Inferior parietal cortex (tissue), 1 donor: ENCODE data around the gene BHMT.
"Not testable (repeated sequence)": the region's sequence is repeated elsewhere in the genome, so short reads cannot be mapped to it uniquely, and the experiment has no call there.

Source experiments
- DNase-seq: peaks from one replicate; pipeline ENCODE4 v3.0.0-alpha.2; 2016; ENCODE audit errors: extremely low spot score

BHMT gene

DNA sequence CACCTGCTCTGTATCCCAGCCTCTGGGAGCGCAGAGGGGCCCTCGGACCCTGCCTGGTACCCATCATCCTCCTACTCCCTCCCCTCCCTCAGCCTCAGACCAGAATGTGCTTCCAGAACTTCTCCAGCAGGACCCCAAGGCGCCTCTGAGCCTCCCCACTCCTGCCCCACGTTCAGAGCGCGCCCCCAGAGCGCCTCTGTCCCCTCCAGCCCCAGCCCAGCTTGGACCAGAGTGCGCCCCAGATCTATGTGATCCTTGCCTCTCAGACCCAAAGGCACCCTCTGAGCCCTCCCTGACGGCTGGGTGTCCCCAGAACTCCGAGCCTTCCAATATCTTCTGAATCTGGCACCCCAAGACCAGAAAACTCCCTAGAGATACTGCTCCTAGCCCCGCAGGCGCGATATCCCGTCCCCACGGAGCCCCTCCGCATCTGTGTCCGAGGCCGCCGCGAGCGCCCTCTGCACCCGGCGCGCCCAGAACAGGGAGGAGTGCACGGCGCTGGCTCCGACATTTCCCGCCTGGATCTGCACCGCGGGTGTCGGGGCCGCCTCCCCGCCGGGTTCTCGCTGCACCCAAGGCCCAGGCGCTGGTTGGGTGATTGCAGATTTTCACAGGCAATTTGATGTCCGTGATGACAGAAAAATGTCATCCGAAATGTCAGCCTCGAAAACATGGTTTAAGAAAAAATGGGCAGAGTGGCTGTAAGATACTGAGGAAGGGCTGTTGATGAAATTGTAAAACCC lies 522 bp downstream of the BHMT start:
- DNase-seq: no peak

DNA sequence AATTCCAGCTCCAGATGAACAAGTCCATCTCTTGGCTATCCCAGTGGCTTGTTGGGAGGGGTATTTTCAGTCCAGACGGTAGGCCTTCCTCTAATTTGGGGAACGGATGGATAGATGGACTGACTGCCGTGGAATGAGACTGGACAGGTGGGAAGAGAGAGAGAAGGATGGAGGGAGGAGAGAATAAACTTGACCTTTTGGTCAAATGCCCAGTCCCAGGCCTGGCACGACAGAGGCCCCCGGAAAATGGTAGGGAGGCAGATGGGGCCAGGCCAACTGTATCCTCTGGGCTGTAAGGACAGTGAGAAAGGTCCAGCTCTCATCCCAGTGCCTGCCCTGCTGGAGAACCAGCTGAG lies 1.1 kb downstream of the BHMT start:
- DNase-seq: no peak

DNA sequence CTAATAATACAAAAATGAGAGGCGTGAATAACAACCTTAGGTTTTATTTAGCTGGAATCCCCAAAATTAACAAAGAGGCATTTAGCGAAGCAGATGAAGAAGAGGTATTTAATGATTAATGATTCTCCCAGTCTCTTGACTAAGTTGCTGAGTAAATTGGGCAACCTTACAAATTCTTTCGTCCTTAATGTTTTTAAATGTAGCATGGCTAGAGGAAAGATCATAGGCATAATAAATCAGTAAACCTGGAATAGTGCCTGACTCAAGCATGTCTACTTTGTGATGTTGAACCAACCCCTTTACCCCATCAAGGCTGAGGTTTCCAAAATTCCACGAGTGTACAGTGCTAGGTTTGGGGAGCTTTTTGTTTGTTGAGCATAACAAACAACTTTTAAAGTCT lies 7.9 kb downstream of the BHMT start:
- no peak for DNase-seq

DNA sequence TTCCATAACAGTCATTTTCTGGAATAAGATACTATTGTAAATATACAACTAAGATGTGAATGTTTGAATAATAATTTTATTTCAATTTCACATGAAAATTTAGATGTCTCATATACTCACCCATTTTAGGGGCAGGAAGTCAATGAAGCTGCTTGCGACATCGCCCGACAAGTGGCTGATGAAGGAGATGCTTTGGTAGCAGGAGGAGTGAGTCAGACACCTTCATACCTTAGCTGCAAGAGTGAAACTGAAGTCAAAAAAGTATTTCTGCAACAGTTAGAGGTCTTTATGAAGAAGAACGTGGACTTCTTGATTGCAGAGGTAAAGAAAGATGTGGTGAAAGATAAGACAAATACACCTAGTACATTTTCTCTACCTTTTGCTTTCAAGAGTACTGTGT lies 8.6 kb downstream of the BHMT start:
- DNase-seq: no peak

DNA sequence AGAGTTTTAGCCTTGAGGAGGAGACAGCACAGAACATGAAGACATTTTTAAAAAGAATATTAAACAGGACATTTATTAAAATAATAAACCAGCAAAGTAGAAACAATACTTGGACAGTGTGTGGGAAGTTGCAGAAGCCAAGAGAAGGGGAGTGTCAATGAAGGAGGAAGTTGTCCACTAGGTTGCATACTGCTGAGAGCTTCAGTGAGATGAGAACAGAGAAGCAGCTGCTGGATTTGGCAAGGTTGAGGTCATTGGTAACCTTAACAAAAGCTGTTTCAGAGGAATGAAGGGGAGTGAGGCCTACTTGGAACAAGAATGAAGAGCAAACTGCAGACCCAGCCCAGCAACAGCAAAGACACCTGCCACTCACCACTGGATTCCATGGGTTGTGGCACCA lies 11.4 kb downstream of the BHMT start:
- no peak for DNase-seq

DNA sequence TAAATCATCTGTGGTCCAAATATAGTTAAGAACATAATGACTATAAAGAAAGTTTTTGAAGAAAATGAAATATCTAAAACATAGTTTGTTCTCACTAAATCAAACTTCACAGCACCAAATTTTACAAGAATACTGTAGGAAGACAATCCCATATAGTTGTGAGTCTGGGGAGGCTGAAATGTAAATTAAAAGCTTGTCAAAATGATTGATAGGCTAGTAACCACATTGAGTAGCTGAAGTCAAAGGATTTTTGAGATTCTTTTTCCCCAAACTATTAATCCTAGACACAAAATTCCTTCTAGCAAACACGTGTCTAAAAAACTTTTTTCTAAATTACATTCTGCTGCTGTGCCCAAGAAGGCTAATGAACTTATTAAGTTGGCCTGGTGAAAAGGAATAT lies 13.0 kb downstream of the BHMT start:
- no peak for DNase-seq

DNA sequence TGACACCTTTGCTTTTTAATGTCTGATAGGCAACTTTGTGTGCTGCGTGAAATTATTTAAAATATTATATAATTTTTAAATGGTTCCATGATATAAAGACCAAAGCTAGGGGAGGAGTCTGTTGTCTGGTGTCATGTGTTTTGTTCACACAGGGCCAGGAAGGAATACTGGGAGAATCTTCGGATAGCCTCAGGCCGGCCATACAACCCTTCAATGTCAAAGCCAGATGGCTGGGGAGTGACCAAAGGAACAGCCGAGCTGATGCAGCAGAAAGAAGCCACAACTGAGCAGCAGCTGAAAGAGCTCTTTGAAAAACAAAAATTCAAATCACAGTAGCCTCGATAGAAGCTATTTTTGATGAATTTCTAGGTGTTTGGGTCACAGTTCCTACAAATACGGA lies 19.2 kb downstream of the BHMT start:
- no peak for DNase-seq

DNA sequence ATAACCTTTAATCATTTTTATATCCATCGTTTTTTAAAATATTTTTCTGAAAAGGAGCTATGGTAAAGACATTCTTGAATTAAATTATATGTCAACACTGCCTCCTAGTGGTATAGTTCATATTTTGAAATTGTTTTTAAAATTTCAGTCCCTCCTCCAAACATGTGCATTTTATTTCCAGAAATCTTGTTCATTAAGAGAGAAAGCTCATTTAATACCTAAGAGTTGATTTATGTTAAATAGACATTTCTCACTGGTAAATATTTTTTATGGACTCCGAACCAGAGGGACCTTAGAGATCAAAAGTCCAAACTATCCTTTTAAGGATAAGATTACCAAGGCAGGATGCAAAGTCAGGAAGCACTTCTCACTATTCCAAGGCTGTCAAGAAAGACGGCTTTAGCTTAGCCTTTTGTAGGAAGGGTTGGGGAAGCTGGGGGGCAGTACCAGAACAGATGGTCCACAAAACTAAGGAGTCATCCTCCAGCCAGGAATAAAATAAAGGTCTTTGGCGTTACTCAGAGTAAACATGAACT lies 21.6 kb downstream of the BHMT start:
- DNase-seq: peak; percentile 78

DNA sequence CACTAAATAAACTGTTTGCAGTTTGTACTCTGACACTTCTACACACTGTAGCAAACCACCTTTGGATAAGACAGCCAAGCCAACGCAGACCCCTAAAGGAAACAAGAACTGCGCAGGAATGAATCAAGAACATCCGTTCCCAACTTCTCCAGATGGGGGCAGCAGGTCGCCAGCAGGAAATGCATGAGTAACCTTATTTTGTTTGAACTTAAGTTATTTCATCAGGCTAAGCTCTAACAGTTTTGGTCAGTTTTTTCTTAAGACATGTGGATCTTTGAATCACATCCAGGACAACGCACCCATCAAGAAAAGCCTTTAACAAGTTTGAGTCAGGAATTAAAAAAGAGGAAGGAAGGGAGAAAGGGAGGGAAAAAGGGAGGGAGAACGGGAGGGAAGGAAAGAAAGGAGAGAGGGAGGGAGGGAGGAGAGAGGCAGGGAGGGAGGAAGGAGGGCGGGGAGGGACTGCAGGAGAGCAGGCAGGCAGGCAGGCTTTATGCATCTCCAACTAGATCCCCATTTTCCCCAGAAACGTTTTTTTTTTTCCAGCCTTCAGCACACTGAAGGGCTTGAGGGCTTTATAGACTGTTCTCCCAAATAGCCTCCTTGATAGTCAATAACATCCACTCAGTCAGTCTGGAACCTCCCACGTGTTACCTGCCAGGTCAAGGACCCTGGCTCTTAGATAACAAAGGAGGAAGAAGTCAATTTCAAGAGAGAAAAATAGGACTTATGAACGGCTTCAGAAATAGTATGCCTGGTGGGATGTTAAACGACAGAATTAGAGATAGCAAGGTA lies 22.2 kb downstream of the BHMT start:
- DNase-seq: peak; percentile 83

DNA sequence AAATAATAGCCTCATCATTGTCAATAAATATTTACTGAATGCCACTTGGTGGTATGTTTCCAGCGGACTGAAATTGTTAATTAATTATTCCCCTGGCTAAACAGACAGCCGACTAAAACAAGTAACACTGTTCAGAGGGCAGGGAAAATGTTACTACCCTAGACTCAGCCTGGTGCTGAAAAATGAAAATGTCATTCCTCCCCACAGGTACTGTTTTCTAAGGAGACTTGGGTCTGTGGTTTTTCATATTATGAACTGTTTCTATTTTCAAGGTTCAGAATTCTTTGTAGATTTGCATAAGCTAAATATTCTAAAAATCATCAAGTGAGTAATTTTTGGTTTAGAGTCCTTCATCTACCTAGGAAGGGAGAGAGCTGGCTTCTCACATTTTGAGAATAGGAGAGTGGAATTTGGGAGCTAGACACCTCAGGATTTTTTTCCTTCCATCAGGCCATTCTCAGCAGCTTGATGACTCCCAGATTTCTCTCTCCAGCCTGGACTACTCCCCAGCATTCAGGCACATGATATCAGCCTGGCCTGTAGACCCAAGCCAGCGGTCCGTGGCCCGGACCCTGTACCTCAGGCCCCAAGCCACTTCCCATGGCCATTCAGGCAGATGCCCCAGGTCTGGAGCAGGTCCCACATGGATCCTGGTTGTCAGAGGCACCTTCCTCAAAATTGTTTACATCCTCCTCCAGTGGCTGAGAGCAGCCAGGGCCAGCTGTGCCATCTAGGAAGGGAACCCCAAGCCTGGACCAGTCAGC lies 24.4 kb downstream of the BHMT start:
- no peak for DNase-seq

DNA sequence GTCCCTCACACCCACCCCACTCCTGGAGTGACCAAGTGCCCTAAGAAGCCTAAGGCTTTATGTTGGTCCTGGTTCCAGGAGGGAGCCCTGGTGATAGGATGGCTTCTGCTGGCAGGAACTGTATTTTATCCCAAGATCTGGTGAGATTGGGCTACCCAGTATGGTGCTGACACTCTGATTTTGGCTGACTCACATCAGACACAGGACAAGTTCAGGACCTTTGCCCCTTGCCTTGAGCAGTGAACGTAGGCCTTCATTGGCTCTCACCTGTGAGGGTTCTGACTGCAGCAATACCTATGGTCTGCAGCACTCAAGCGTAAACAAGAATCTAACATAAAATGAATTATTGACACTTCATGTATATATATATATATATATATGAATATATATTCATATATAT lies 25.0 kb downstream of the BHMT start:
- DNase-seq: no peak

DNA sequence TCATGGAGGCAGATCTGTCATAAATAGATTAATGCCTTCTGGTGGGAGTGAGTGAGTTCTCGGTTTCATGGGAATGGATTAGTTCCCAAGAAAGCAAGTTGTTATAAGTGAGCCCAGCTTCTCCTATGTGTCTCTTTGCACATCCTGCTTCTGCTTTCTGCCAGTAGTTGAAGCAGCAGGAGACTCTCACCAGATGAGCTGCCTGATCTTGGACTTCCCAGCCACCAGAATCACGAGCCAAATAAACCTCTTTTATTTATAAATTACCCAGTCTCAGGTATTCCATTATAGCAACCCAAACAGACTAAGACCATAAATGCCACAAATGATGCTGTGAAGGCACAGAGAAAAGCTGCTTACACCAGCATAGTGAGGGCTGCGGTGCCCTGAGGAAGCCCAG lies 28.9 kb downstream of the BHMT start:
- no peak for DNase-seq

DNA sequence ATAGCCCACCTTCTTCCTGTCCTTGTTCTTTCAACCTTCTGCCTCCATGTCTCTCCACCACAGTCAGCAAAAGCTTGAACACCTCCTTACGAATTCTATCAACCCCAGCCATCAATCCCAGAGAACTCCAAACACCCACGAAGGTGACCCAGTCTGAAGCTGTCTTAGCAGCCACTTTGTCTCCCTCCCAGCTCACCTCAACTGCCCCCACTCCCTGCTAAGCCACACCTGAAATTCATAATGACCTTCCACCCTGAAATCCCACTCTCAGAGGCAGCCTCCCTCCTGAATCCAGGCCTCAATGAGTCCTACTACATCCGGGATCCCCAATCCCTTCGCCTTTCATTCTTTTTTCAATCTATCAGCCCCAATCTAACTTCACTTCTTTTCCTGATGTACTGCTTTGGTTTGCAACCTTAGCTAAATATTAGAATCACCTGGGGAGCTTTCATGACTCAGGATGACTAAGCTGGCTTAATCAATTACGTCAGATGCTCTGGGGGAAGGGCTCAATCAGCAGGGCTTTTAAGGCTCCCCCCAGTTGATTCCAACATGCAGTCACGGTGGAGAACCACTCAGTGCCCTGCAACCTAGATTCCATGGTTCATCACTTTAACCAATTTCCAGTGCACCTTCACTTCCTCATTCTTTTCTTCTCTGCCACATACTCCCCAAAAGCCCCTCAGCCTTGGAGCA lies 32.2 kb downstream of the BHMT start:
- no peak for DNase-seq

DNA sequence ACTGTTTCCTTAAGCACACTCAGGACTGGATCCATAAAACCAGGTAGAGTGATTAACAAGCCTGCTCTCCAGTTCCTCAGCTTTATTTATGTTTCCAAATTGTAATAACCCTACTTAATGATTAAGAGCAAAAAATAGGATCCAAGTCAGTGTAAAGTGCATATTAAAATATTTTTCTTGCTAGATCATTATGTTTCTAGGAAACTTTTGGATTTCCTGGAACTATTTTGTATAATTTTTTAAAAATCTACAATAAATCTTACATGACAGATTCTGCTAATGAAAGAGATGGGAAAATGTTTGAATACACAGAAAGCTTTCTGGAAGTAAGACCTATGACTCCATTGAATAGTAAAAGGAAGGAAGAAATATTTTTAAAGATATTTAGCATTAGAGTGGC lies 35.5 kb downstream of the BHMT start:
- DNase-seq: no peak

DNA sequence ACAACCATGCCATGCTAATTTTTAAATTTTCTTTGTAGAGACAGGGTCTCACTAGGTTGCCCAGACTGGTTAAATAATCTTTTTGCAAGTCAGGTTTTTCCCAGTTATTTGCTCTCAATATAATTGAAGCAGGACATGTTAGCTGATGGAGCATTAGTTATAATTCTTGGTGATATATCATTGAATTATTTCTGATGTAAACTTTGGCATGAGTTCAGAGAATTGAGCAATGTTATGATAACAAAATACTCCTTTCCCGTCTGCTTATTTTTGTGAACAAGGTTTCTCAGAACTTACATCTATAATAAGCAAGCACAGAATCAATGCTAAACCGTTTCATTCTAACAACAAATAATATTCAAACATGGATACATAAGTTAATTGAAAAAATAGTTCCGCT lies 37.8 kb downstream of the BHMT start:
- DNase-seq: no peak

DNA sequence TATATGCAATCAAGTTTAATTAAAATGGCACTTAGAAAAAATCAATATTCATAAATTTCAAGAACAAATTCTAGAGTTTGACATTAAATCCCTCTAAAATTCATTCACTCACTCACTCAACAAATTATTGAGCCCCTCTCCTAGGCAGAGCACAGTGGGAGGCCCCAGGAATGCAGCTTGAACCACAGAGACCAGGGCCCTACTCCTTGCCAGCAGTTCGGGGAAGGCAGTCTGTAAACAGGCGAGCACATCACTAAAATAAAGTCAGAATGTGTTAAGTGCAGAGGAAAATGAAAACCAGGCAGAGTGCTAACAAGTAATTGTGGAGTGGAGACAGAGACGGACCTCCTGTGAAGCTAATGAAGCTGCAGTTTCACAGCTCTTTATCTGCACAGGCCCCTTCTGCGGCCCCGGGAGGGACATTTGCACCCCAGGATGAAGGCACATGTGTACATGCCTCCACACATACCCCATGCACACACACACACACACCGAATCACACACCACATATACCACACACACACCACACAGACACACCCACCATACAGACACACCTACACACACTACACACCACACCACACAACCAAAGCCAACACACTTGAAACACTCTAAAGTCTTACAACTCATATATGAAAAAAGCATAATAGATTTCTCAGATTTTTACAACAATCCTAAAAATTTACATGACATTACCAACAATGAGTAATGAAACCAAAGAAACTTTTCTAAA lies 40.5 kb downstream of the BHMT start:
- DNase-seq: no peak

DNA sequence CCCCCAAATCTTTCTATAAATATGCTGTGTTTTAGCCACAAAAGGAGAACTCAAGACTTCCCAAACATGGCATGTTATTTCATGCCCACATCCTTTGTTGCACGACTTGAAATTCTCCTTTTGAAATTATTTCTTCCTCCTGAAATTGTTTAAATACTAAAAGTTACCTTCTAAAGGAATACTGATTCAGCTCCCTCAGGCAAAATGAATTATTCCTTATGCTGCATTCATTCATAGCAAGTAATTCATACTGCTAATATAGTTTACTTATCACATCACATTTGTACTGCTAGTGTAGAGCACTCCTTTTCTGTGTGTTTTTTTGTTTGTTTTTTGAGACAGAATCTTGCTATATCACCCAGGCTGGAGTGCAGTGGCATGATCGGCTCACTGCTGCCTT lies 45.7 kb downstream of the BHMT start:
- no peak for DNase-seq

DNA sequence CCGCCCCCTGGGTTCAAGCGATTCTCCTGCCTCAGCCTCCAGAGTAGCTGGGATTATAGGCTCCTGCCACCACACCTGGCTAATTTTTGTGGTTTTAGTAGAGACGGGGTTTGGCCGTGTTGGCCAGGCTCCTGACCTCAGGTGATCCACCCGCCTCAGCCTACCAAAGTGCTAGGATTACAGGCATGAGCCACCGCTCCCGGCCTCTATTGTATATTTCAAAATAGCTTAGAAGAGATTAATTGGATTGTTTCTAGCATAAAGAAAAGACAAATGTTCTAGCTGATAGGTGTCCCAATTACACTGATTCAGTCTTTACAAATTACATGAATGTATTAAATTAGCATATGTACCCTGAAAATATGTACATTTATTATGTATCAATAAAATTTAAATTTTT lies 50.0 kb downstream of the BHMT start:
- DNase-seq: not testable (repeated sequence)

DNA sequence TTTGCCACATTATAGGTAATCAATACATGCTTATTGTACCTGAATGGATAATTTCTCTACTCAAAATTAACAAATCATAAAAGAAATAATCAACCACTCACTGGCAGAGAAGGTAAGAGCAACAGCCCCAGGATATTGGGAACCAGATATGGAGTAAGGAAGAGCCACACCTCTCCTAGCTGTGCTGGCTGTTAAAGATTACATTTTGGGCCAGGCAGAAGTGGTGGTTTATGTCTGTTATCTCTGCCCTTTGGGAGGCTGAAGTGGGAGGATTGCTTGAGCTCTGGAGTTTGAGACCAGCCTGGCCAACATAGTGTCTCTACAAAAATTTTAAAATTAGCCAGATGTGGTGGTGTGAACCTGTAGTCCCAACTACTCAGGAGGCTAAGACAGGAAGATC lies 56.4 kb downstream of the BHMT start:
- DNase-seq: no peak

DNA sequence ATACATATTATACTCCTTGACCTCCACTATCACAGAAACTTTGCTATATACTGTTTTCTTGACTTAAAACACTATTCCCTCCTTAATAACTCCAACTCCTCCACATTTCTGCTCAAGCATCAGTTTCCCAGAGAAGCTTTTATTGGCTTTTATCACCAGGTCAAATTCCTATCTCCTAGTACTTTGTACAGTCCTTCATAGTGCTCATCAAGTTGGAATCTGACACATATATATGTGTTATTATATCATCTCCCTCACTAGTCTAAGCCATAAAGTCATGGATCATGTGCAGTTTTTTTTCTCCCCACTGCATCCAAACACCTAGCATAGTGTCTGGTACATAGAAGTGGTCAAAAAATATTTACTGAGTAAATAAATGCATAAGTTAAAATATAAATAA lies 59.1 kb downstream of the BHMT start:
- DNase-seq: no peak

DNA sequence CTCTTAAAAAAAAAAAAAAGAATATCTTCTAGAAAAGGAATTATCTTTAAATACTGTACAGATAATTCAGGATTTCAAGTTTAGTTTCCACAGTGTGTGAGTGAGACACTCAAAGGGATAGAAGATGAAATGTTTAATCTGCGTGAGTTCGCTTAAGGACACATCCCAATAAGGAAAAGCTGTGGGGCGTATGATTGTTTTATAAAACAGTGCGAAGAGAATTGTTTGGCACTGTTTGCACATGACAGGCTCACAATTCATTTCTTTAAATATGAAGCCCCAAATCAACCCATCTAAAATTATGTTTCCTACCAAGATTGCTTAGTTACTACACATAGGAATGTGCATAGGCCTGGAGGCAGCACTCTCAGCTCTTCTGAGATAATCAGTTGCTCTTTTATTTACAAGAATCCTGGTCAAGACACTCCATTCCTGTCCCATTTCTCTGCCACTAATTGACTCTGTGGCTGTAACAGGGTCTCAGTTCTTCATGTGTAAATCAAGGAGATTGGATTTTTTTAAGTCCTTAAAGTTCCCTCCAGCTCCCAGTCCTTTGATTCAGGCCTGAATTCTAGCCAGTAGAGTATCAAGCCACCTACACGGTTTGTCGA lies 60.1 kb downstream of the BHMT start:
- no peak for DNase-seq
